Measurements from ENCODE around the gene DRG2. TPM values are rescaled to one million over a fixed set of nuclear protein-coding genes. Genes with fewer than 3 reads are reported as not detected.

DRG2 gene
- polyA plus RNA-seq, 2 of the 4 experiments (the other 2 are of a cell fraction), result 41.9 to 48.3 TPM

DNA sequence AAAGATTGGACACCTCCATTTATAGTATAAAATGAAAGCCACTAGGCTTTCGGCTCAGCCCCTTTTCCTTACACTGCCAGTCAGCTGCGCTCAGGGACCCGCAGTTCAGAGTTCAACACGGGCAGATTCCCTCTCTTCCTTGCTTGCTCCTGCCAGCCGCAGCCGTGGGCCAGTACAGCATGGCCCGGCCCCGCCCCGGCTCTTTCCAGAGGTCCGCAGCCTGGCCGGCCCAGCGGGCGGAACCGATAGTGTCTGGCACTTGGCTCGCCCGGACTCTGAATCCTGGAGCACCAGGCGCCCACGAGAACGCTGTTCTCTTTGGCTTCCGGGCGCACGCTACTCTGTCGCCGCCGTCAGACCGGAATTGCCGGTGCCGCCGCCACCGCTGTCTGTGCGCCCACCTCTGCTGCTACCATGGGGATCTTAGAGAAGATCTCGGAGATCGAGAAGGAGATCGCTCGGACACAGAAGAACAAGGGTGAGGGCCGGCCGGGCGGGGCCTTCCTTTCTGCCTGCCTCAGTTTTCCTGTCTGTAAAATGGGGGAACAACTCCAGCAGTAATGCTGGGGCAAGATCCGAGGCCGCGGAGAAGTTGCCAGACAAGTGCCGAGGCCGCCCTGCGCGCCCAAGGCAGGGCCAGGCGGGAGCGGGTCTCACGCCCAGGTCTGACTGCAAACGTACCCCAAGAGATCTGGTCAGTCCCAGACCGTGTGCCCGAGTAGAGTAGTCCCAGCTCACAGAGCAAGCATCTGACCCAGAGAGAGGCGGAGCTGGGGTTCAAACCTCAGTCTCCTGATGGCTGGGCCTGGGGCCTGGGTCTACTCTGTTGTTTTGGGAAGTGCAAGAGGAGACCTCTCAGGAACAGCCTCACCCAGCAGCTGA, at the start of gene DRG2 (continued):
- TF ChIP-seq POLR2AphosphoS2 (conservative IDR thresholded peaks at IDR 0.05; ENCODE audit: low read length) (no peak), ZSCAN20 (CRISPR knock-in tag; IDR thresholded peaks at IDR 0.05) (no peak), ZC3H11A (IDR thresholded peaks at IDR 0.05) (peak; percentile 38; the same call in 1 of the 2 replicates), FOSB (CRISPR knock-in tag; IDR thresholded peaks at IDR 0.05) (peak; percentile 41; the same call in 1 of the 2 replicates), KDM5A (IDR thresholded peaks at IDR 0.05) (peak; percentile 55), TP53 (CRISPR knock-in tag; IDR thresholded peaks at IDR 0.05) (no peak; the same call in 1 of the 2 replicates), HOXB5 (CRISPR knock-in tag; IDR thresholded peaks at IDR 0.05) (peak; percentile 66), HEYL (CRISPR knock-in tag; IDR thresholded peaks at IDR 0.05) (no peak), MAFK (IDR thresholded peaks at IDR 0.05; ENCODE audit: partially characterized antibody) (no peak), HOXB13 (CRISPR knock-in tag; IDR thresholded peaks at IDR 0.05; ENCODE audit: low read depth) (peak; percentile 58), FOSL2 (IDR thresholded peaks at IDR 0.05) (no peak), FOSL2 (CRISPR knock-in tag; IDR thresholded peaks at IDR 0.05) (peak; percentile 70), RCOR1 (IDR thresholded peaks at IDR 0.05; ENCODE audit: low read depth, low read length) (peak; percentile 97), KDM1A (IDR thresholded peaks at IDR 0.05; ENCODE audit: low read depth) (peak; percentile 100)
- TF ChIP-seq, protein P1, sequence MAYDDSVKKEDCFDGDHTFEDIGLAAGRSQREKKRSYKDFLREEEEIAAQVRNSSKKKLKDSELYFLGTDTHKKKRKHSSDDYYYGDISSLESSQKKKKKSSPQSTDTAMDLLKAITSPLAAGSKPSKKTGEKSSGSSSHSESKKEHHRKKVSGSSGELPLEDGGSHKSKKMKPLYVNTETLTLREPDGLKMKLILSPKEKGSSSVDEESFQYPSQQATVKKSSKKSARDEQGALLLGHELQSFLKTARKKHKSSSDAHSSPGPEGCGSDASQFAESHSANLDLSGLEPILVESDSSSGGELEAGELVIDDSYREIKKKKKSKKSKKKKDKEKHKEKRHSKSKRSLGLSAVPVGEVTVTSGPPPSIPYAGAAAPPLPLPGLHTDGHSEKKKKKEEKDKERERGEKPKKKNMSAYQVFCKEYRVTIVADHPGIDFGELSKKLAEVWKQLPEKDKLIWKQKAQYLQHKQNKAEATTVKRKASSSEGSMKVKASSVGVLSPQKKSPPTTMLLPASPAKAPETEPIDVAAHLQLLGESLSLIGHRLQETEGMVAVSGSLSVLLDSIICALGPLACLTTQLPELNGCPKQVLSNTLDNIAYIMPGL (CRISPR knock-in tag; IDR thresholded peaks at IDR 0.05; ENCODE audit: borderline replicate concordance), result peak; percentile 67; the same call in 1 of the 2 replicates
- TF ChIP-seq, protein P2, sequence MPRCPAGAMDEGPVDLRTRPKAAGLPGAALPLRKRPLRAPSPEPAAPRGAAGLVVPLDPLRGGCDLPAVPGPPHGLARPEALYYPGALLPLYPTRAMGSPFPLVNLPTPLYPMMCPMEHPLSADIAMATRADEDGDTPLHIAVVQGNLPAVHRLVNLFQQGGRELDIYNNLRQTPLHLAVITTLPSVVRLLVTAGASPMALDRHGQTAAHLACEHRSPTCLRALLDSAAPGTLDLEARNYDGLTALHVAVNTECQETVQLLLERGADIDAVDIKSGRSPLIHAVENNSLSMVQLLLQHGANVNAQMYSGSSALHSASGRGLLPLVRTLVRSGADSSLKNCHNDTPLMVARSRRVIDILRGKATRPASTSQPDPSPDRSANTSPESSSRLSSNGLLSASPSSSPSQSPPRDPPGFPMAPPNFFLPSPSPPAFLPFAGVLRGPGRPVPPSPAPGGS (IDR thresholded peaks at IDR 0.05), result peak; percentile 76; the same call in 2 of the 3 replicates
- TF ChIP-seq, protein P3, sequence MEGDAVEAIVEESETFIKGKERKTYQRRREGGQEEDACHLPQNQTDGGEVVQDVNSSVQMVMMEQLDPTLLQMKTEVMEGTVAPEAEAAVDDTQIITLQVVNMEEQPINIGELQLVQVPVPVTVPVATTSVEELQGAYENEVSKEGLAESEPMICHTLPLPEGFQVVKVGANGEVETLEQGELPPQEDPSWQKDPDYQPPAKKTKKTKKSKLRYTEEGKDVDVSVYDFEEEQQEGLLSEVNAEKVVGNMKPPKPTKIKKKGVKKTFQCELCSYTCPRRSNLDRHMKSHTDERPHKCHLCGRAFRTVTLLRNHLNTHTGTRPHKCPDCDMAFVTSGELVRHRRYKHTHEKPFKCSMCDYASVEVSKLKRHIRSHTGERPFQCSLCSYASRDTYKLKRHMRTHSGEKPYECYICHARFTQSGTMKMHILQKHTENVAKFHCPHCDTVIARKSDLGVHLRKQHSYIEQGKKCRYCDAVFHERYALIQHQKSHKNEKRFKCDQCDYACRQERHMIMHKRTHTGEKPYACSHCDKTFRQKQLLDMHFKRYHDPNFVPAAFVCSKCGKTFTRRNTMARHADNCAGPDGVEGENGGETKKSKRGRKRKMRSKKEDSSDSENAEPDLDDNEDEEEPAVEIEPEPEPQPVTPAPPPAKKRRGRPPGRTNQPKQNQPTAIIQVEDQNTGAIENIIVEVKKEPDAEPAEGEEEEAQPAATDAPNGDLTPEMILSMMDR (IDR thresholded peaks at IDR 0.05), result peak; percentile 24

DNA sequence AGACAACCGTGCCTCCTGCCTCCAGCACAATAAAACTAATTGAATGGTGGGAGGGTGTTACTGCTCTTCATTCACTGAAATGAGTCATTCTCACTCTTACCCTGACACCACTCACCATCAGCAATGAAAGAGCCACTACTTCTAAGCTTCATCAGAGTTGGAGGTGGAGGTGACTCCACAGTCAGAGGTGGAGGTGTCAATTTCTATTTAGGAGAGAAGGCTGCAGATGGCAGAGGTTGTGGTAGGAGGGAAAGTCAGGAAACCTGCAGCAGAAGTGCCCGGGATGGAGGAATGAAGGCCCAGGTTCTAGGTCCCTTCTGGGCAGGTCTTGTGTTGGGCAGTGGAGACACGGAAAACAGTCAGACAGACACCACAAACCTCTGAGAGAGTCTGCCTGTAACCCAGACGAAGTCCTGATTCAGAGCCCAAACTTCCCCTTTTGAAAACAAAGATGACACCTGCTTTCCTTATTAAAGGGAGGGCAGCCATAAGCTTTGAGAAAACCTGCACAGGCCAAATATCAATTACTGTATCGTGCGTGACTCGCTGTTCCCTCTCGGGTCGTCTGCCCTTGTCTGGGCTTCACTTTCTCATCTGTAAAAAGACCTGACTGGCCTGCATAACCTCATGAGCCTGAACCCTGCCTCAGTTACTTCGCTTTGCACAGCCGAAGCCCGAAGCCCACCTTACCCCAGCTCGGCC, 49.4 kb upstream of the DRG2 start:
- Histone ChIP-seq H3K27ac (peak overlapping the region; percentile 81 to 86), H3K4me3 (peak overlapping the region; percentile 68), H3K4me2 (peak overlapping the region; percentile 99), H3K4me1 (peaks cover 31% of the 10 kb centered on the region), H3K9me3 (no peaks in the 10 kb centered on the region)
- POLR2A ChIA-PET, result no interaction called here
- CTCF ChIA-PET, result interaction anchor here (0.7 to 8.3 kb wide), 10 partner anchors 10 to 357 kb away, joined by 3 to 214 read pairs (median 4); partner anchors contain the start of gene RAI1
- ATAC-seq (peak in 1 of 2 experiments; percentile 19; a peak in 3 of 6 replicates), DNase-seq (ENCODE audit: low read depth in 1 of 2, low spot score in 1 of 2) (no peak), FAIRE-seq (no peak)
- 4% methylated on average over 13 of the region's 13 CpGs for WGBS (ENCODE audit: missing lambda C conversion rate)
- TF ChIP-seq SMC3 (IDR thresholded peaks at IDR 0.05) (no peak), HDAC2 (IDR thresholded peaks at IDR 0.05) (no peak), EHF (CRISPR knock-in tag; IDR thresholded peaks at IDR 0.05) (no peak), CEBPB (IDR thresholded peaks at IDR 0.05) (no peak), TFCP2L1 (CRISPR knock-in tag; IDR thresholded peaks at IDR 0.05) (0 out of 2 replicates have a peak, but pooled peaks have one; percentile 31), GATA3 (IDR thresholded peaks at IDR 0.05; ENCODE audit: borderline replicate concordance) (no peak), RAD21 (conservative IDR thresholded peaks at IDR 0.05 in 1 of 2, IDR thresholded peaks at IDR 0.05 in 1 of 2) (no peak)
- TF ChIP-seq, protein P3 (IDR thresholded peaks at IDR 0.05), result no peak
